CD4-positive, CD25-positive, alpha-beta regulatory T cell (primary cell): Measurements from ENCODE around the gene AUTS2. TPM values are rescaled to one million over a fixed set of nuclear protein-coding genes. Genes with fewer than 3 reads are reported as not detected.

Experiments
- ATAC-seq, 2 donors: fragments of 150-1000 bp; cut with Tn5 transposase; one replicate each; pipeline ENCODE4 v1.10.0; 2021; ENCODE audit warnings: low read depth in 2 of 2, moderate number of reproducible peaks in 2 of 2, moderate library complexity in 1 of 2
- DNase-seq, 3 donors: peaks; one replicate each; pipeline versions ENCODE4 v3.0.0 to v3.0.0-alpha.2; 2012 to 2022; ENCODE audit warnings: mixed read lengths in 1 of 3
- H3K27ac ChIP-seq: one replicate; pipeline ENCODE4 v1.7.0; 2013; ENCODE audit warnings: mild to moderate bottlenecking, low read length; ENCODE audit not compliant: insufficient read depth, poor library complexity, severe bottlenecking
- H3K27me3 ChIP-seq: one replicate; pipeline ENCODE4 v1.7.0; 2013; ENCODE audit warnings: low read length; ENCODE audit not compliant: control insufficient read depth, insufficient read depth
- H3K36me3 ChIP-seq: one replicate; pipeline ENCODE4 v1.7.0; 2013; ENCODE audit warnings: mild to moderate bottlenecking, low read length, moderate library complexity; ENCODE audit not compliant: control insufficient read depth, insufficient read depth
- H3K4me1 ChIP-seq: 2 replicates; pipeline ENCODE4 v1.7.0; 2013; ENCODE audit warnings: mild to moderate bottlenecking, low read length; ENCODE audit not compliant: insufficient read depth, control insufficient read depth, poor library complexity, severe bottlenecking
- H3K4me3 ChIP-seq: one replicate; pipeline ENCODE4 v1.7.0; 2013; ENCODE audit warnings: low read depth, mild to moderate bottlenecking, low read length, moderate library complexity
- H3K9me3 ChIP-seq, 2 experiments: 1 replicate in 1 of 2; 2 replicates in 1 of 2; pipeline ENCODE4 v1.7.0; 2013; ENCODE audit warnings: low read length in 2 of 2, mild to moderate bottlenecking in 1 of 2, moderate library complexity in 1 of 2; ENCODE audit not compliant: control insufficient read depth in 2 of 2
- H3K27ac Mint-ChIP-seq, 3 donors: one replicate each; pipeline ENCODE4 v1.8.0; 2020 to 2022; ENCODE audit warnings: mild to moderate bottlenecking in 3 of 3, mixed read lengths in 3 of 3, moderate library complexity in 2 of 3
- H3K27me3 Mint-ChIP-seq: one replicate; pipeline ENCODE4 v1.8.0; 2022; ENCODE audit warnings: mild to moderate bottlenecking, mixed read lengths
- H3K36me3 Mint-ChIP-seq: one replicate; pipeline ENCODE4 v1.8.0; 2020; ENCODE audit warnings: mixed read lengths
- H3K4me1 Mint-ChIP-seq, 4 donors: one replicate each; pipeline ENCODE4 v1.8.0; 2020 to 2022; ENCODE audit warnings: mixed read lengths in 4 of 4, mild to moderate bottlenecking in 1 of 4
- H3K4me3 Mint-ChIP-seq, 4 donors: one replicate each; pipeline ENCODE4 v1.8.0; 2020 to 2022; ENCODE audit warnings: mild to moderate bottlenecking in 4 of 4, mixed read lengths in 4 of 4, moderate library complexity in 3 of 4
- H3K9me3 Mint-ChIP-seq, 7 donors: one replicate each; pipeline ENCODE4 v1.8.0; 2020 to 2022; ENCODE audit warnings: mixed read lengths in 7 of 7, mild to moderate bottlenecking in 3 of 7, moderate library complexity in 2 of 7
- polyA plus RNA-seq, 4 donors: library from polyadenylated mRNA; unstranded; fragments of 300-500 nt; fragmentation: Illumina TruSeq; gene quantifications; one replicate each; pipeline ENCODE4 v1.2.3, GENCODE V29; 2021
- total RNA-seq: library from RNA; stranded (reverse); gene quantifications from one replicate; pipeline ENCODE4 v1.2.3, GENCODE V29; 2022

Gene AUTS2
- total and polyA plus RNA-seq, 5 donors from 2014 or later: 0.47 to 32.4 (median 0.74) TPM

- Mint-ChIP-seq H3K36me3 (no peaks in the 10 kb centered on the region), H3K9me3 (peaks cover 0 to 2% (median 0%) of the 10 kb centered on the region in 7 donors)
Observed at GRCh38 chr7:70043015-70043538, 444.8 kb downstream of the AUTS2 start.

GRCh38 chr7:70044064-70044463 lies 445.8 kb downstream of the AUTS2 start:
- no peak overlapping the region for H3K27ac Mint-ChIP-seq
- no peaks in the 10 kb centered on the region for H3K27me3 ChIP-seq
- H3K36me3 Mint-ChIP-seq: no peaks in the 10 kb centered on the region
- H3K27me3 Mint-ChIP-seq: no peaks in the 10 kb centered on the region
- no peak overlapping the region for H3K27ac ChIP-seq
- no peaks in the 10 kb centered on the region for H3K4me1 Mint-ChIP-seq
- H3K4me3 ChIP-seq: no peak overlapping the region
- no peaks in the 10 kb centered on the region for H3K36me3 ChIP-seq
- H3K4me3 Mint-ChIP-seq: no peak overlapping the region
- peaks cover 0 to 2% (median 0%) of the 10 kb centered on the region in 7 donors for H3K9me3 Mint-ChIP-seq
- H3K9me3 ChIP-seq: no peaks in the 10 kb centered on the region
- no peak for ATAC-seq
- no peak for DNase-seq
- no peaks in the 10 kb centered on the region for H3K4me1 ChIP-seq

More at GRCh38 chr7:70043015-70043538, 444.8 kb downstream of the AUTS2 start:
- Histone ChIP-seq H3K4me1 (no peaks in the 10 kb centered on the region), H3K27me3 (no peaks in the 10 kb centered on the region), H3K27ac (no peak overlapping the region), H3K9me3 (no peaks in the 10 kb centered on the region), H3K36me3 (no peaks in the 10 kb centered on the region), H3K4me3 (no peak overlapping the region)
- ATAC-seq (no peak), DNase-seq (no peak)
- no peaks in the 10 kb centered on the region for H3K27me3 Mint-ChIP-seq
- no peak overlapping the region for H3K4me3 Mint-ChIP-seq
- H3K4me1 Mint-ChIP-seq: no peaks in the 10 kb centered on the region
- no peak overlapping the region for H3K27ac Mint-ChIP-seq

GRCh38 chr7:70044525-70044924 lies 446.2 kb downstream of the AUTS2 start:
- no peaks in the 10 kb centered on the region for H3K27me3 Mint-ChIP-seq
- DNase-seq (no peak), ATAC-seq (no peak)
- no peaks in the 10 kb centered on the region for H3K4me1 Mint-ChIP-seq
- H3K9me3 Mint-ChIP-seq: peaks cover 0 to 2% (median 0%) of the 10 kb centered on the region in 7 donors
- no peaks in the 10 kb centered on the region for H3K4me1 ChIP-seq
- H3K27me3 ChIP-seq: no peaks in the 10 kb centered on the region
- no peak overlapping the region for H3K27ac Mint-ChIP-seq
- H3K4me3 ChIP-seq: no peak overlapping the region
- no peaks in the 10 kb centered on the region for H3K36me3 Mint-ChIP-seq
- no peak overlapping the region for H3K4me3 Mint-ChIP-seq
- H3K27ac ChIP-seq: no peak overlapping the region
- H3K9me3 ChIP-seq: no peaks in the 10 kb centered on the region
- no peaks in the 10 kb centered on the region for H3K36me3 ChIP-seq

- Histone ChIP-seq H3K27ac (no peak overlapping the region), H3K36me3 (no peaks in the 10 kb centered on the region), H3K9me3 (no peaks in the 10 kb centered on the region), H3K27me3 (no peaks in the 10 kb centered on the region), H3K4me3 (no peak overlapping the region), H3K4me1 (no peaks in the 10 kb centered on the region)
- no peak overlapping the region for H3K4me3 Mint-ChIP-seq
- H3K36me3 Mint-ChIP-seq: no peaks in the 10 kb centered on the region
- DNase-seq (no peak), ATAC-seq (no peak)
- H3K27ac Mint-ChIP-seq: no peak overlapping the region
- H3K27me3 Mint-ChIP-seq: no peaks in the 10 kb centered on the region
- H3K4me1 Mint-ChIP-seq: no peaks in the 10 kb centered on the region
- peaks cover 0 to 2% (median 0%) of the 10 kb centered on the region in 7 donors for H3K9me3 Mint-ChIP-seq
Observed at GRCh38 chr7:70044981-70045380, 446.7 kb downstream of the AUTS2 start.

- no peak for ATAC-seq
- Mint-ChIP-seq H3K27me3 (no peaks in the 10 kb centered on the region), H3K27ac (no peak overlapping the region), H3K9me3 (peaks cover 0 to 2% (median 0%) of the 10 kb centered on the region in 7 donors), H3K4me3 (no peak overlapping the region), H3K36me3 (no peaks in the 10 kb centered on the region), H3K4me1 (no peaks in the 10 kb centered on the region)
- Histone ChIP-seq H3K27me3 (no peaks in the 10 kb centered on the region), H3K36me3 (no peaks in the 10 kb centered on the region), H3K9me3 (no peaks in the 10 kb centered on the region), H3K27ac (no peak overlapping the region), H3K4me3 (no peak overlapping the region), H3K4me1 (no peaks in the 10 kb centered on the region)
- DNase-seq: no peak
Observed at GRCh38 chr7:70047384-70047783, 449.1 kb downstream of the AUTS2 start.

- Histone ChIP-seq H3K4me1 (no peaks in the 10 kb centered on the region), H3K4me3 (no peak overlapping the region), H3K9me3 (no peaks in the 10 kb centered on the region), H3K27ac (no peak overlapping the region), H3K36me3 (no peaks in the 10 kb centered on the region), H3K27me3 (no peaks in the 10 kb centered on the region)
- DNase-seq (no peak), ATAC-seq (no peak)
- Mint-ChIP-seq H3K36me3 (no peaks in the 10 kb centered on the region), H3K9me3 (peaks cover 0 to 2% (median 0%) of the 10 kb centered on the region in 7 donors), H3K27me3 (no peaks in the 10 kb centered on the region), H3K4me1 (no peaks in the 10 kb centered on the region), H3K4me3 (no peak overlapping the region), H3K27ac (no peak overlapping the region)
Observed at GRCh38 chr7:70047891-70048448, 449.7 kb downstream of the AUTS2 start.

DNA sequence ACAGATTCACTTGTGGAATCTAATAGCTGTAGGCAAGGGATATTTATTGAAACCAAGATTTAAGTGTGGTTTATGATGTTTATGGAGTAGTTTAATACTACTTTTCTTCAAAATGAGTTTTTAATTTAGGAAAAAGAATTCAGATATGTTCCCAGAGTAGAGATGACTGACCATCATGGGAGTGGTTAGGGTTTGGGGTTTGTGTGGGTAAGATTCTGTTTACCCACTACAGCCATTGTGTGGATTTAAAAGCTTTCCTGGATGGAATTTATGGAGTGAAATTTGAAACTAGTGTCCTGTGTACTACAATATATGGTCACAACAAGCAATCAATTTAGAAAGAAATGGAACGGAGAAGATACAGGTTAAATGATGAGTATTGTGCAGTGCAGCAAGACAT lies 453.5 kb downstream of the AUTS2 start:
- no peak overlapping the region for H3K27ac ChIP-seq
- peaks cover 0 to 3% (median 2%) of the 10 kb centered on the region in 7 donors for H3K9me3 Mint-ChIP-seq
- H3K36me3 Mint-ChIP-seq: no peaks in the 10 kb centered on the region
- no peak overlapping the region for H3K4me3 ChIP-seq
- no peaks in the 10 kb centered on the region for H3K9me3 ChIP-seq
- no peak for ATAC-seq
- no peaks in the 10 kb centered on the region for H3K27me3 Mint-ChIP-seq
- DNase-seq: no peak
- H3K4me1 ChIP-seq: no peaks in the 10 kb centered on the region
- no peak overlapping the region for H3K4me3 Mint-ChIP-seq
- no peaks in the 10 kb centered on the region for H3K36me3 ChIP-seq
- no peak overlapping the region for H3K27ac Mint-ChIP-seq
- H3K27me3 ChIP-seq: no peaks in the 10 kb centered on the region
- H3K4me1 Mint-ChIP-seq: no peaks in the 10 kb centered on the region

DNA sequence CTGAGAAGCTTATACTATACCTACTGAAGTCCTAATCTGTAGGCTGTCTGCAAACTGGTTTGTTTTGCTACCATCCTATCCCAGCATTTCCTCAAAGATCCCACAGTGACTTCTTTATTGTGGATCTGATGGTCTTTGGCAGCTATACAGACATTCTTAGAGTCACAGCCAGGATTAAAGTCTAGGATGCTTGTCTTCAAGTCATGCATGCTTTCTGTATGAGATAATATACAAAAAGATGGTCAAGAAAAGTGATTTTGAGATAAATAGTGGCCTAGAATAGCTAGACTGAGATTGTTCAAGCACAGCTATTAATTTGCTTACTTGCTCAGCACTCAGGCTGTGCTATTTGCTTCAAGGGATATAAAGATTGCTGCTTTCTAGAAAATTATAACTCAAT lies 454.4 kb downstream of the AUTS2 start:
- H3K4me1 Mint-ChIP-seq: no peaks in the 10 kb centered on the region
- DNase-seq (no peak), ATAC-seq (no peak)
- H3K27ac Mint-ChIP-seq: no peak overlapping the region
- no peak overlapping the region for H3K4me3 Mint-ChIP-seq
- Histone ChIP-seq H3K27ac (no peak overlapping the region), H3K36me3 (no peaks in the 10 kb centered on the region), H3K27me3 (no peaks in the 10 kb centered on the region), H3K4me1 (no peaks in the 10 kb centered on the region), H3K9me3 (no peaks in the 10 kb centered on the region), H3K4me3 (no peak overlapping the region)
- H3K27me3 Mint-ChIP-seq: no peaks in the 10 kb centered on the region
- H3K36me3 Mint-ChIP-seq: no peaks in the 10 kb centered on the region
- peaks cover 0 to 3% (median 0%) of the 10 kb centered on the region in 7 donors for H3K9me3 Mint-ChIP-seq
